Transverse colon (tissue), 3 donors: ENCODE results near the gene LACRT.

Experiments used
- POLR2A ChIP-seq: fragments of 450-650 bp; IDR thresholded peaks from one replicate; pipeline ENCODE4 v1.6.1; 2016; ENCODE audit warnings: antibody characterized with exemption, mild to moderate bottlenecking, moderate library complexity
- POLR2AphosphoS5 ChIP-seq, 3 donors: sonication (generic); formaldehyde crosslinking; IDR thresholded peaks; one replicate each; pipeline ENCODE4 v1.6.1; 2016; ENCODE audit warnings: antibody characterized with exemption in 3 of 3

DNA sequence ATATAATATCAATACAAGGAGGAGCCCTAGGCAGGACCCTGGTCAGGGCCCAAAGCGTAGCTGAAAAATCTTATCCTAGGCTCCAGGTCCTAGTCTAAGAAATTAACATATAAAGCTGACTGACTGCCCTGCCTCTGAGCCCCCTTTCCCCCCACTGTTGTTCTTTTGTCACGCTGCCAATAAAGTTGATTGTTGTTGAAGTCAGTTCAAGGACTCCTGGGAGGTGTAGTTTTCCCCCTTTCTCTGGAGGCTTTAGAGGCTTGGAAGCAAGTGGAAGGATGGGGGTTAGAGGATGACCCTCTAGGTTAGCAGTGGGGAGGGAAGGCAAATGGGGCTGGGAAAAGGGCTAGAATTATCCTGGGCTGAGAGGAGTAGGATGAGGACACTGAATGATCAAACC, 49.5 kb downstream of the LACRT start:
- TF ChIP-seq POLR2A, result no peak
- TF ChIP-seq POLR2AphosphoS5 (IDR thresholded peaks at IDR 0.05), result no peak
